K562 (cell line): Measurements from ENCODE around the gene CLCN5. TPM values are rescaled to one million over a fixed set of nuclear protein-coding genes. Genes with fewer than 3 reads are reported as not detected.

Source experiments
- ATAC-seq: fragments of 200-7000 bp; cut with Tn5 transposase; 3 replicates; pipeline ENCODE4 v1.9.1; 2020; ENCODE audit warnings: moderate library complexity
- BruUV-seq: library from RNA; stranded (reverse); fragments of 400-500 nt; replicated peaks from 2 replicates; lab custom pipeline; 2021; lab: Mats Ljungman, UMichigan
- CTCF ChIA-PET: fragments of 300-600 bp; formaldehyde crosslinking; extraction: SDS; loops from one replicate; lab custom pipeline; 2021; ENCODE audit warnings: low intra/inter-chr PET ratio; lab: Yijun Ruan, JAX
- POLR2A ChIA-PET: fragments of 300-600, 350-650 bp; sonication (Branson Sonifier 250); formaldehyde crosslinking; extraction: SDS; loops from one replicate; lab custom pipeline; 2021; ENCODE audit warnings: antibody characterized with exemption, inconsistent platforms; lab: Yijun Ruan, JAX
- DNase-seq, 4 experiments: peaks; one replicate each; pipeline versions ENCODE4 v3.0.0 to v3.0.0-alpha.2; 2011 to 2018; ENCODE audit warnings: low spot score in 3 of 4, mixed read lengths in 3 of 4; ENCODE audit errors: extremely low read depth in 1 of 4
- FAIRE-seq: peaks from 2 replicates; lab custom pipeline; 2011; peaks lifted over from hg19 to GRCh38; lab: Jason Lieb, UNC
- H2AFZ ChIP-seq: 2 replicates; pipeline ENCODE4 v1.6.0; 2011; ENCODE audit warnings: low read depth, low read length, control low read depth, inconsistent platforms
- H3K27ac ChIP-seq: fragments of 200-600 bp; 3 replicates; pipeline ENCODE4 v1.8.0; 2011; ENCODE audit warnings: low read depth, mild to moderate bottlenecking, control low read depth, inconsistent platforms, low read length, moderate library complexity, mixed read lengths; ENCODE audit errors: extremely low read depth
- H3K27me3 ChIP-seq, 2 experiments: fragments of 300-600 bp in 1 of 2; 2 replicates in 1 of 2; 3 replicates in 1 of 2; pipeline versions ENCODE4 v1.6.0 to v1.8.0; 2011; ENCODE audit warnings: inconsistent platforms in 2 of 2, low read length in 2 of 2, mild to moderate bottlenecking in 1 of 2, mixed read lengths in 1 of 2, moderate library complexity in 1 of 2; ENCODE audit not compliant: control insufficient read depth in 2 of 2, insufficient read depth in 2 of 2
- H3K36me3 ChIP-seq: fragments of 300-600 bp; 3 replicates; pipeline ENCODE4 v1.8.0; 2011; ENCODE audit warnings: mild to moderate bottlenecking, low read length, inconsistent platforms; ENCODE audit not compliant: control insufficient read depth, insufficient read depth
- H3K4me1 ChIP-seq, 2 experiments: fragments of 200-600 bp in 1 of 2; replicated peaks in 1 of 2; 2 replicates in 1 of 2; 3 replicates in 1 of 2; pipeline versions ENCODE4 v1.5.1 to v1.8.0; 2011; ENCODE audit warnings: inconsistent platforms in 2 of 2, low read length in 2 of 2, mild to moderate bottlenecking in 1 of 2, mixed read lengths in 1 of 2, moderate library complexity in 1 of 2; ENCODE audit not compliant: control insufficient read depth in 2 of 2, insufficient read depth in 2 of 2
- H3K4me2 ChIP-seq: 2 replicates; pipeline ENCODE4 v1.6.1; 2011; ENCODE audit warnings: low read length, control low read depth, inconsistent platforms, mixed read lengths; ENCODE audit not compliant: insufficient read depth
- H3K4me3 ChIP-seq: fragments of 200-600 bp; sonication (generic), shearing (Covaris generic); 2 replicates; pipeline ENCODE4 v1.5.1; 2016; ENCODE audit warnings: control low read depth, inconsistent platforms
- H3K79me2 ChIP-seq: fragments of 200-600 bp; 3 replicates; pipeline ENCODE4 v1.8.0; 2011; ENCODE audit warnings: low read length, inconsistent platforms; ENCODE audit not compliant: control insufficient read depth, insufficient read depth
- H3K9ac ChIP-seq, 2 experiments: 2 replicates each; pipeline versions ENCODE4 v1.6.0 to v1.6.1; 2011; ENCODE audit warnings: low read depth in 2 of 2, low read length in 2 of 2, control low read depth in 1 of 2, inconsistent platforms in 1 of 2, mild to moderate bottlenecking in 1 of 2, mixed read lengths in 1 of 2; ENCODE audit not compliant: insufficient read depth in 1 of 2
- H3K9me1 ChIP-seq: one replicate; pipeline ENCODE4 v1.6.0; 2011; ENCODE audit warnings: inconsistent platforms, mild to moderate bottlenecking, low read length, moderate library complexity; ENCODE audit not compliant: control insufficient read depth, insufficient read depth
- H3K9me3 ChIP-seq: replicated peaks from 2 replicates; pipeline ENCODE4 v1.5.1; 2011; ENCODE audit warnings: low read depth, low read length, inconsistent platforms; ENCODE audit not compliant: control insufficient read depth, insufficient read depth
- H4K20me1 ChIP-seq: replicated peaks from 2 replicates; pipeline ENCODE4 v1.6.1; 2011; ENCODE audit warnings: low read length, inconsistent platforms, mixed read lengths; ENCODE audit not compliant: control insufficient read depth, insufficient read depth
- EHMT2 ChIP-seq: fragments of 450-650 bp; IDR thresholded peaks from 2 replicates; pipeline ENCODE4 v1.6.1; 2018; ENCODE audit warnings: antibody characterized with exemption
- ELF4 ChIP-seq: fragments of 450-650 bp; formaldehyde crosslinking; IDR thresholded peaks from 2 replicates; pipeline ENCODE4 v1.4.0; 2022; ENCODE audit warnings: missing genetic modification characterization
- FOXJ3 ChIP-seq: sonication (generic); formaldehyde crosslinking; IDR thresholded peaks from 2 replicates; pipeline ENCODE4 v1.4.0; 2020; ENCODE audit warnings: mild to moderate bottlenecking, missing genetic modification reagents
- MIER1 ChIP-seq: fragments of 450-650 bp; IDR thresholded peaks from 2 replicates; pipeline ENCODE4 v1.6.1; 2016; ENCODE audit warnings: antibody characterized with exemption, mild to moderate bottlenecking, low read depth
- SAFB ChIP-seq: fragments of 200-400 bp; formaldehyde crosslinking; IDR thresholded peaks from 2 replicates; pipeline ENCODE4 v1.6.1; 2017; ENCODE audit warnings: low read depth, low read length, borderline replicate concordance
- ZNF436 ChIP-seq: fragments of 250-450, 450-650 bp; sonication (Bioruptor Pico); formaldehyde crosslinking; IDR thresholded peaks from 2 replicates; pipeline ENCODE4 v1.7.0; 2020; ENCODE audit warnings: mild to moderate bottlenecking
- ZNF592 ChIP-seq: fragments of 450-650 bp; IDR thresholded peaks from 2 replicates; pipeline ENCODE4 v1.6.1; 2017; ENCODE audit warnings: antibody characterized with exemption, mild to moderate bottlenecking
- WGBS: fragments of 100-300 bp; shearing (Covaris generic); methylation state at CpG from one replicate; pipeline ENCODE4 v1.1.6; 2016; ENCODE audit warnings: low coverage, mixed read lengths; ENCODE audit not compliant: insufficient coverage; ENCODE audit errors: missing lambda C conversion rate; 5-methylcytosine and 5-hydroxymethylcytosine counted together
- in situ Hi-C: fragments of 300-500 bp; cut with MboI; formaldehyde crosslinking; loops from 4 replicates; pipeline ENCODE4 v1.15.0; 2018; ENCODE audit warnings: inconsistent platforms, mixed read lengths
- intact Hi-C: fragments of 100-400 bp; cut with micrococcal nuclease; formaldehyde crosslinking; loops from 2 replicates; pipeline ENCODE4 v1.14.2; 2022
- polyA plus RNA-seq, 8 experiments: library from polyadenylated mRNA; depleted of rRNA in 4 of 8; stranded (reverse) in 5 of 8; unstranded in 3 of 8; fragments of >200 nt; fragmentation: Nextera tagmentation in 2 of 8; fragmentation: Illumina TruSeq in 1 of 8; extraction: Ambion mirVana in 2 of 8; extraction: Trizol in 1 of 8; gene quantifications; 2 replicates each; pipeline versions ENCODE4 v1.2.1 to v1.2.3, GENCODE V29; 2011 to 2014; ENCODE audit warnings: inconsistent platforms in 1 of 8, missing spikeins in 1 of 8
- total RNA-seq, 7 experiments: library from RNA; depleted of rRNA in 6 of 7; stranded (reverse); fragments of >200 nt in 6 of 7; fragmentation: Illumina TruSeq in 2 of 7; extraction: Trizol in 2 of 7; gene quantifications; 2 replicates each; pipeline versions ENCODE4 v1.2.1 to v1.2.3, GENCODE V29; 2011 to 2021; ENCODE audit warnings: low replicate concordance in 1 of 7

The CLCN5 gene
- total and polyA plus RNA-seq, 9 of the 15 experiments (the other 6 are each of a cell fraction or from before 2014, with no cell fraction given): 0.94 to 11.8 (median 7.1) TPM

- intact Hi-C loops: no loop called here
- ATAC-seq (no peak), FAIRE-seq (no peak), DNase-seq (no peak)
- H4K20me1 ChIP-seq: no peaks in the 10 kb centered on the region
- no peaks in the 10 kb centered on the region for H3K9me3 ChIP-seq
- H2AFZ ChIP-seq: no peak overlapping the region
- ChIA-PET CTCF (no interaction called here), POLR2A (no interaction called here)
- H3K79me2 ChIP-seq: no peaks in the 10 kb centered on the region
- in situ Hi-C loops: no loop called here
- no peak overlapping the region for H3K9ac ChIP-seq
- no TSS peak for BruUV-seq
- H3K4me1 ChIP-seq: no peaks in the 10 kb centered on the region
- H3K27ac ChIP-seq: no peak overlapping the region
- no peaks in the 10 kb centered on the region for H3K27me3 ChIP-seq
- TF ChIP-seq FOXJ3 (CRISPR knock-in tag): no peak
- TF ChIP-seq ELF4: no peak
- no peak for TF ChIP-seq SAFB
- TF ChIP-seq EHMT2: no peak
- TF ChIP-seq ZNF436 (CRISPR knock-in tag): no peak
- no peak for TF ChIP-seq MIER1
- TF ChIP-seq ZNF592: no peak
- no peaks in the 10 kb centered on the region for H3K36me3 ChIP-seq
- H3K4me3 ChIP-seq: no peak overlapping the region
- no peak overlapping the region for H3K4me2 ChIP-seq
- 42% methylated on average over 3 of the region's 3 CpGs for WGBS
- no peaks in the 10 kb centered on the region for H3K9me1 ChIP-seq
These were observed 76.7 kb downstream of the CLCN5 start for GRCh38 chrX:49999087-49999486.
